Body of pancreas (tissue), 4 donors: ENCODE measurements around the gene ARHGEF3. TPM values are rescaled to one million over a fixed set of nuclear protein-coding genes. Genes with fewer than 3 reads are reported as not detected.

Experiments
- ATAC-seq: fragments of 150-250 bp; one replicate; pipeline ENCODE4 v1.9.1; 2016
- DNase-seq, 4 donors: peaks; one replicate each; pipeline ENCODE4 v3.0.0-alpha.2; 2019
- H3K27ac ChIP-seq, 4 donors: fragments of 200-600 bp; sonication (generic); 1 replicate in 3 of 4; 2 replicates in 1 of 4; pipeline versions ENCODE4 v1.5.1 to v1.6.1; 2016 to 2019; ENCODE audit warnings: mild to moderate bottlenecking in 1 of 4, mixed read lengths in 1 of 4, moderate library complexity in 1 of 4
- H3K27me3 ChIP-seq, 2 donors: fragments of 200-600 bp; sonication (generic); one replicate each; pipeline ENCODE4 v1.6.0; 2016; ENCODE audit warnings: mild to moderate bottlenecking in 1 of 2
- H3K36me3 ChIP-seq, 2 donors: fragments of 200-600 bp; sonication (generic); replicated peaks in 1 of 2; 2 replicates each; pipeline ENCODE4 v1.5.1; 2016; ENCODE audit warnings: low read depth in 2 of 2; ENCODE audit not compliant: insufficient read depth in 1 of 2
- H3K4me1 ChIP-seq: fragments of 200-600 bp; sonication (generic); one replicate; pipeline ENCODE4 v1.6.0; 2016
- H3K4me3 ChIP-seq, 2 donors: fragments of 200-600 bp; sonication (generic); 1 replicate in 1 of 2; 2 replicates in 1 of 2; pipeline ENCODE4 v1.5.1; 2016 to 2019
- H3K9me3 ChIP-seq, 3 donors: fragments of 200-600 bp; sonication (generic); 1 replicate in 2 of 3; 2 replicates in 1 of 3; pipeline ENCODE4 v1.5.1; 2016
- POLR2A ChIP-seq, 3 donors: fragments of 450-650 bp; IDR thresholded peaks; one replicate each; pipeline ENCODE4 v1.6.1; 2016; ENCODE audit warnings: antibody characterized with exemption in 3 of 3, mild to moderate bottlenecking in 2 of 3
- WGBS, 2 donors: methylation state at CpG; one replicate each; pipeline ENCODE4 v1.1.5; 2017; 5-methylcytosine and 5-hydroxymethylcytosine counted together
- intact Hi-C: fragments of 100-400 bp; cut with DNase I; formaldehyde crosslinking; loops from one replicate; pipeline ENCODE4 v1.15.1; 2023
- total RNA-seq, 2 donors: library from RNA; depleted of rRNA; stranded (reverse); fragments of >200 nt; gene quantifications; one replicate each; pipeline ENCODE4 v1.1.0, GENCODE V29; 2016
- TF ChIP-seq, protein P1 (sequence below), 7 experiments: fragments of 450-650 bp in 4 of 7; fragments of 200-600 bp in 3 of 7; sonication (generic) in 3 of 7; IDR thresholded peaks; one replicate each; pipeline ENCODE4 v1.5.1; 2016 to 2019; ENCODE audit warnings: antibody characterized with exemption in 7 of 7

Gene ARHGEF3
- total RNA-seq, 2 donors from 2014 or later = 27.4 to 38.7 TPM

DNA sequence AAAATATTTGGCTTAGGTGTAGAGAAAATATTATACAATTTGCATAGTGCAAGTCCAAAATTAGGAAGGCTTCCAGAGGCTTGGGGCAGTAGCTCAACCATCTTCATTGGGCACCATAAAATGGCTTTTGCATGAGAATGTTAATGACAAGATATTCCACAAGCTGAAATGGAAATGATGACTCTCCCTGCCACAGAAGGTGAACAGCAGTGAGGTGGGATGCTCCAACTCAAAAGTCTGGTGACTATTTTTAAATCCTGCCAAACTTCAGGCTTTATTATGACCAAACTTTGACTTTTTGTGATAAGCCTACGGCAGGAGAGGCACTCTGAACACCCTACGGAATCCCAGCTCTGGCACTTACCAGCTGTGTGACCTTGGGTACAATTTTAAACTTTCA, 37.6 kb downstream of the ARHGEF3 start:
- no peak overlapping the region for H3K4me3 ChIP-seq
- DNase-seq (no peak), ATAC-seq (no peak)
- H3K9me3 ChIP-seq = no peaks in the 10 kb centered on the region
- peak overlapping the region in 2 of 4 donors; percentile 0 to 6 for H3K27ac ChIP-seq
- H3K36me3 ChIP-seq = no peaks in the 10 kb centered on the region
- 31 to 38% methylated on average over 2 of the region's 2 CpGs for WGBS, 2 donors
- peaks cover 48% of the 10 kb centered on the region for H3K4me1 ChIP-seq
- H3K27me3 ChIP-seq = no peaks in the 10 kb centered on the region
- intact Hi-C loops = no loop called here
- TF ChIP-seq POLR2A (IDR thresholded peaks at IDR 0.05) = no peak
- TF ChIP-seq, protein P1, sequence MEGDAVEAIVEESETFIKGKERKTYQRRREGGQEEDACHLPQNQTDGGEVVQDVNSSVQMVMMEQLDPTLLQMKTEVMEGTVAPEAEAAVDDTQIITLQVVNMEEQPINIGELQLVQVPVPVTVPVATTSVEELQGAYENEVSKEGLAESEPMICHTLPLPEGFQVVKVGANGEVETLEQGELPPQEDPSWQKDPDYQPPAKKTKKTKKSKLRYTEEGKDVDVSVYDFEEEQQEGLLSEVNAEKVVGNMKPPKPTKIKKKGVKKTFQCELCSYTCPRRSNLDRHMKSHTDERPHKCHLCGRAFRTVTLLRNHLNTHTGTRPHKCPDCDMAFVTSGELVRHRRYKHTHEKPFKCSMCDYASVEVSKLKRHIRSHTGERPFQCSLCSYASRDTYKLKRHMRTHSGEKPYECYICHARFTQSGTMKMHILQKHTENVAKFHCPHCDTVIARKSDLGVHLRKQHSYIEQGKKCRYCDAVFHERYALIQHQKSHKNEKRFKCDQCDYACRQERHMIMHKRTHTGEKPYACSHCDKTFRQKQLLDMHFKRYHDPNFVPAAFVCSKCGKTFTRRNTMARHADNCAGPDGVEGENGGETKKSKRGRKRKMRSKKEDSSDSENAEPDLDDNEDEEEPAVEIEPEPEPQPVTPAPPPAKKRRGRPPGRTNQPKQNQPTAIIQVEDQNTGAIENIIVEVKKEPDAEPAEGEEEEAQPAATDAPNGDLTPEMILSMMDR (IDR thresholded peaks at IDR 0.05) = no peak

DNA sequence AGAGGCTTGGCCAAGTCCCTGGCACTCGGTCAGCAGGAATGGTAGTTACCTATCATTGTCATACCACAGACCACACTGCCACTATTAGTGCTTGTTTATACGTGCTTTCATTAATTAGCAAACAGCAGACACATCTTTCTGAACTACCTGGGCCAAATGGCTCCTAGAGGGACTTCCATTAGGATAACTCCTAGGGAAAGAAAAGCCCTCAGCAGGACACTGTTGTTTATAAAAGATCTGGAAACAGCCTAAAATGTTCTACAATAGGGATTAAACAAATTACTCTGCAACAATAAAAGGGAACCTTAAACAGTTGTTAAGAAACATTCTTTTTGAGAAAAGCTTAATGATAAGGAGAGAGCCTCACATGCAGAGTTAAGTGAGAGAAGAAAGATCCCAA, 38.5 kb downstream of the ARHGEF3 start:
- TF ChIP-seq, protein P1 (IDR thresholded peaks at IDR 0.05) = no peak
- TF ChIP-seq POLR2A (IDR thresholded peaks at IDR 0.05) = no peak
- Histone ChIP-seq H3K9me3 (no peaks in the 10 kb centered on the region), H3K4me3 (no peak overlapping the region), H3K4me1 (peaks cover 51% of the 10 kb centered on the region), H3K27ac (peak overlapping the region in 1 of 4 donors; percentile 11), H3K27me3 (no peaks in the 10 kb centered on the region), H3K36me3 (no peaks in the 10 kb centered on the region)
- intact Hi-C loops = no loop called here
- no peak for DNase-seq
- 30 to 39% methylated on average over 2 of the region's 2 CpGs for WGBS, 2 donors
- no peak for ATAC-seq

GRCh38 chr3:56762718-56763117, 39.0 kb downstream of the ARHGEF3 start:
- intact Hi-C loops = no loop called here
- DNase-seq (no peak), ATAC-seq (no peak)
- Histone ChIP-seq H3K9me3 (no peaks in the 10 kb centered on the region), H3K4me3 (no peak overlapping the region), H3K27ac (peak overlapping the region in 1 of 4 donors; percentile 11), H3K27me3 (no peaks in the 10 kb centered on the region), H3K4me1 (peaks cover 56% of the 10 kb centered on the region), H3K36me3 (no peaks in the 10 kb centered on the region)
- 83 to 100% methylated on average over 1 of the region's 1 CpG for WGBS, 2 donors
- no peak for TF ChIP-seq POLR2A (IDR thresholded peaks at IDR 0.05)
- TF ChIP-seq, protein P1 (IDR thresholded peaks at IDR 0.05) = no peak

DNA sequence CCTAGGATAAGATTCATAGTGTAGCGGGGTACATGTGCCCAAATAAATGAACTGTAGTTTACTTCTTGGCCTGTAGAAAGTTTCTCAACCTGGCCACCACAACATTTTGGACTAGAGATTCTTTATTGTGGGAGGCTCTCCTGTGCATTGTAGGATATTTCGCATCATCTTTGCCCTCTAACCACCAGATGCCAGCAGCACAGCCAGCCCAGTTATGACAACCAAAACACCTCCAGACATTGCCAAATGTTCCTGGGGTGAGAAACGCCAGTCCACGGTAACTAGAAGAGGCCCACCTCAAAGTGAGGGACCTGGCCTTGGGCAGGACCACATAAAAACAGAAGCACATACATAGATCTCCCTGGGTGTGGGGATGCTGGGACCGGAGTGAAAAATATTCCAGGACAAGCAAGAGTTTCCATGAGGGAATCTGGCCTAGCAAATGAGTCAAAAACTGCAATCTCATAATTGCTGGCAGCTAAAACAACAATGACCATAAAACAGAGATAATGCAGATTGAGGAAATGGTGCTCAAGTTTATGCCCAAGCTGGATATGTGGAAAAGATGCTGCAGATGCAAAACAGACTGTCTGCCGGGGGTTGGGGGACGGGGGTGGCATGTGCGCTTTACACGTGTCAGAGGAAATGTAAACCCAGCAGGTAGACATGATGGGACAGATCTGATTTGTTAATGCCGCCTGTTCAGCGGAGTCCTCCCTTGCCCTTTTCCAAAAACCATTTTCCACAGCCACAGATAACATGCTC, 39.7 kb downstream of the ARHGEF3 start:
- 76 to 86% methylated on average over 11 of the region's 11 CpGs for WGBS, 2 donors
- Histone ChIP-seq H3K27ac (peak overlapping the region in 3 of 4 donors; percentile 3 to 11 (median 11)), H3K27me3 (no peaks in the 10 kb centered on the region), H3K4me3 (no peak overlapping the region), H3K9me3 (no peaks in the 10 kb centered on the region), H3K36me3 (no peaks in the 10 kb centered on the region), H3K4me1 (peaks cover 58% of the 10 kb centered on the region)
- ATAC-seq = no peak
- intact Hi-C loops = no loop called here
- TF ChIP-seq, protein P1 (IDR thresholded peaks at IDR 0.05) = no peak
- TF ChIP-seq POLR2A (IDR thresholded peaks at IDR 0.05) = no peak
- DNase-seq = no peak

DNA sequence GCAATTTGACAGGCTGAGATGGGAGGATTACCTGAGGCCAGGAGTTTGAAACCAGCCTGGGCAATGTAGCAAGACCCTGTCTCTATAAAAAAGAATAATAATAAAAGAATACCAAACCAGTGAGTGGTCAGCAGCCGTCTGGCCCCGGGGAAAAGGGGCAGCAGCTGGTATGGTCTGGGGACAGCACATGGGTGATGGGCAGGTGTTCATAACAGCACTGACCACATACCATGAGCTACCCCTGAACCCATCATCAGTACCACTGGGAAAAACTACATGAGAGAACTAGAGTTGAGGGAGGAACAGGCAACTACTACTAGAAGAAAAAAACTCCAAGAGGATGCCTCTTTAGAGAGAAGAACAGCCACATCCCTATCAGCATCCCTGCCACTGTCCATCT, 40.7 kb downstream of the ARHGEF3 start:
- 60 to 96% methylated on average over 2 of the region's 2 CpGs for WGBS, 2 donors
- intact Hi-C loops = no loop called here
- no peak for ATAC-seq
- Histone ChIP-seq H3K9me3 (no peaks in the 10 kb centered on the region), H3K4me1 (peaks cover 65% of the 10 kb centered on the region), H3K36me3 (no peaks in the 10 kb centered on the region), H3K27me3 (no peaks in the 10 kb centered on the region), H3K27ac (peak overlapping the region in 1 of 4 donors; percentile 87), H3K4me3 (no peak overlapping the region)
- DNase-seq = no peak
- TF ChIP-seq, protein P1 (IDR thresholded peaks at IDR 0.05) = no peak
- TF ChIP-seq POLR2A (IDR thresholded peaks at IDR 0.05) = no peak
